Islet of Langerhans (tissue), 1 donor: Measurements from ENCODE around the gene IL1RAP.
A peak's percentile ranks its signal among the peaks of the same experiment; 100 is the strongest.

Source experiments
- FAIRE-seq: peaks from one replicate; lab custom pipeline; 2011; peaks lifted over from hg19 to GRCh38; lab: Jason Lieb, UNC

Gene IL1RAP

GRCh38 chr3:190614226-190615059 is 100.6 kb downstream of the IL1RAP start:
- FAIRE-seq = no peak

- no peak for FAIRE-seq
These were observed 101.1 kb downstream of the IL1RAP start for GRCh38 chr3:190615060-190615384.

- FAIRE-seq = peak; percentile 65
These were observed 101.7 kb downstream of the IL1RAP start for GRCh38 chr3:190615607-190616006.

- FAIRE-seq = no peak
These were observed 102.8 kb downstream of the IL1RAP start for GRCh38 chr3:190616637-190617036.

- no peak for FAIRE-seq
These were observed 103.3 kb downstream of the IL1RAP start for GRCh38 chr3:190617185-190617584.

- no peak for FAIRE-seq
These were observed 104.6 kb downstream of the IL1RAP start for GRCh38 chr3:190618330-190619030.

GRCh38 chr3:190619353-190619752 is 105.5 kb downstream of the IL1RAP start:
- no peak for FAIRE-seq

GRCh38 chr3:190619761-190620160 is 105.9 kb downstream of the IL1RAP start:
- FAIRE-seq = no peak

GRCh38 chr3:190620886-190621608 is 107.2 kb downstream of the IL1RAP start:
- no peak for FAIRE-seq

- FAIRE-seq = no peak
These were observed 108.0 kb downstream of the IL1RAP start for GRCh38 chr3:190621927-190622326.

- no peak for FAIRE-seq
These were observed 110.4 kb downstream of the IL1RAP start for GRCh38 chr3:190624282-190624681.

- FAIRE-seq = no peak
These were observed 113.2 kb downstream of the IL1RAP start for GRCh38 chr3:190626951-190627620.

- no peak for FAIRE-seq
These were observed 115.2 kb downstream of the IL1RAP start for GRCh38 chr3:190629088-190629487.

GRCh38 chr3:190631295-190631694 is 117.4 kb downstream of the IL1RAP start:
- no peak for FAIRE-seq

GRCh38 chr3:190641564-190641963 is 127.7 kb downstream of the IL1RAP start:
- no peak for FAIRE-seq

GRCh38 chr3:190642016-190642415 is 128.1 kb downstream of the IL1RAP start:
- FAIRE-seq = no peak

GRCh38 chr3:190644035-190644434 is 130.2 kb downstream of the IL1RAP start:
- FAIRE-seq = no peak

- FAIRE-seq = no peak
These were observed 130.9 kb downstream of the IL1RAP start for GRCh38 chr3:190644766-190645165.

- no peak for FAIRE-seq
These were observed 132.1 kb downstream of the IL1RAP start for GRCh38 chr3:190645932-190646460.

GRCh38 chr3:190646996-190647395 is 133.1 kb downstream of the IL1RAP start:
- no peak for FAIRE-seq

GRCh38 chr3:190655933-190656332 is 142.0 kb downstream of the IL1RAP start:
- FAIRE-seq = no peak

- FAIRE-seq = no peak
These were observed 144.2 kb downstream of the IL1RAP start for GRCh38 chr3:190658106-190658505.
